DMS53 (cell line): ENCODE data around the gene ITPKC.
A peak's percentile ranks its signal among the peaks of the same experiment; 100 is the strongest.

ENCODE experiments used
- DNase-seq: peaks from one replicate; lab custom pipeline; 2025; lab: John Stamatoyannopoulos, UW

Gene ITPKC

DNA sequence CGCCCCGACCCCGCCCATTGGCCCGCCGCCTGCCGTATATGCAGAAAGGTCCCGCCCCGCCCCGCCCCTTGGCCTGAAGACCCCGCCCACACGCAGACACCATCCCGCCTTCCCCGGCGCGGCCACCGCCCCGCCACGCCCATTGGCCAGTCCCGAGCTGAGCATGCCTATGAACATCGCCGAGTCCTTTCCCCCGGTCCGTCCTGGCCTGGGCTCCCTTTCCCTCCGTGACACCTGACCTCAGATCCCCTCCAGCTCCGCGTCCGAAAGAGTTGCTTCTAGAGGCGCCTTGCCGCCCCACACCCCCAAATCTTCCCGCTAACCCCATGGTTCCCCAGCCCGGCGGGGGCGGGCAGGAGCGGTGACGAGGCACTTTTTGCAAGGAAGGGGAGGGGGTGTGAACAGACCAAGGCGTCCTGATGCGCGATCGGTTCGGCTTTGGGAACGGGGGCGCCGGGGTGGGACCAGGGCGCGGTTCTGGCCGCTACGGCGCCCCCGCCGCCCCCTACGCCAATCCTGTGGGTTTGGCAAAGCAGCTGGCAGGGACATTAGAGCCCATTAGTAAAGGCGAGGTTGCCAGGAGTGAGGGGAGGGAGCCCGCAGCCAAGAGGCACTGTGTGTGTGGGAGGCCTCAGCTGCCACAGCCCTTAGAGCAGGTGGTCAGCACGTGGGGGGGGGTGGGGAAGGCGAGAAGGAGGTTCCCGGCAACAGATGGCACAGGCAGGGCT, 26.1 kb upstream of the ITPKC start:
- peak; percentile 98 for DNase-seq

DNA sequence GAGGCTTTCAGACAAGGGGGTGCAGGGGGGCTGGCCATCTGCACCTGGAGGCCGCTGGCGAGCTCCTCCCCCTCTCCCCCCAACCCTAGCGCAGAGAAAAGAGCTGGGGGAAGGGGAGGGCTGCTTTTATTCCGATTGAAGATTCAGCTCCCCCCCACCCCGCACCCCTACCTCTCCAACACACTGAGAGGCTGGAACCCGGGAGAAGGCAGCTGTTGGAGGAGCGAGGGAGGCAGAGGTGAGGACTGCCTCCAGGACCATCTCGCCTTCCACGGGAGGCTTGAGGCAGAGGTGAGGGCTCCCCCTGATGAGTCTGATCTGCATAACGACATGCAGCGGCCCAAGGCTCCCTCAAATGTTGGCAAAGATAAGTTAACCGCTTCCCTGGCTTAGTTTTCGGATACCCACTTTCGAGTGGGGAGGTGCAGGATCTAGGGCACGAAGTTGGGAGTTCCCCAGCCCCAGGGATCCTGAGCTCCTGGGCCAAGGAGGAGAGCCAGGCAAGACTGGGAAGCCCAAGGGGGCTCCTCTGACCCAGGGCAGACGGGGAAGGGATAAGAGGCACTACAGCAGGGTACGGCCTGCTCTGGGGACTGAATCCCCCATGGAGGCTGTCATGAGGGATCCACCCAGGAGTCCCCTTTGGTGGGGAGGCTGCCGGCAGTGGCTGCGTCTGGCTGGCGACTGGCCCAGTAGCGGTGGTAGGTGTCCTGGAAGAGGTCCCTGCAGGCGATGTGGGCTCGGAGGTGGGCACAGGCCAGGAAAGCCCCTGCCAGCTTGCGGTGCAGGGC, 25.3 kb upstream of the ITPKC start:
- peak; percentile 67 for DNase-seq

DNA sequence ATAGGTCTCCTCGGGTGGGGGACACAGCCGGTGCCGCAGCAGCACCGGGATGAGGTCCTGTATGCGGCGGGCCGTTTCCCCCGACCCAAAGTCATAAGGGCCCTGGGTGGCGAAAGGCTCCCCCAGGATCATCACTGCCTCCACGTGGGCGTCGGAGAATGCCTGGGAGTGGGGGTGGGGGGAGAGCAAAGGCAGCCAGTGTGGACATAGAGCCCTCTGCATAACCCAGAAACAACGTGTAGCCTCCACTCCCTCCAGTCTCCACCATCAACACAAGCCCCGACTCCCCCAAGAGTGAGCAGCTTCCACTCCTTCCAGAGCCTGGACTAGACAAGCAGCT, 24.7 kb upstream of the ITPKC start:
- peak; percentile 32 for DNase-seq

DNA sequence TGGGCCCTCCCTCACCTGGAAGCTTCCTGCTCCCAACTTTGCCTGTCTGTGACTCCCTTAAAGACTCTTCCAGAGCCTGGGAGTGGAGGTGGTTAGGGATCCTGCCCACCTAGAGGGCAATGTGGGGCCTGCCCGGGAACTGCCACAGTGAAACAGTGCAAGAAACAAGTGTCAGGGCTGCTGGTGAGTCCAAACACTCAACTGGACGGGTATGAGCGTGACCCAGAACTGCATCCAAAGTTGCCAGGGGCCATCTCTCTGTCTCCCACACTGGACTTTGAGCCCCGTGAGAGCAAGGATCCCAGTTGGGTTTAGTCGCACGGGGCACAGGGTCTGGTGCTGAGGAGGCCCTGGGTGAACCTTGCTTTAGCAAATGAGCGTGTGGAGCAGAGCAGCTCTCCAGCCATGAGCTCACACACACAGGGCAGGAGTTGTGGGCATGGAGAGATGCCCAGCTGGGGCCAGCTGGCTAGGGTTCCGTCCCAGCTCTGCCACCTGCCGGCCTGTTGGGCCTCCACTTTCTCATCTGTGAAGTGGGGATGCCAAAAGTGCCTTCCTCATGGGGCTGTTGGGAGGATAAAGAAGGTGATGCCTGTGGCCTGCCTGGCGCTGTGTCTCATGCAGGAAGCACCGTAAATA, 23.6 kb upstream of the ITPKC start:
- no peak for DNase-seq

DNA sequence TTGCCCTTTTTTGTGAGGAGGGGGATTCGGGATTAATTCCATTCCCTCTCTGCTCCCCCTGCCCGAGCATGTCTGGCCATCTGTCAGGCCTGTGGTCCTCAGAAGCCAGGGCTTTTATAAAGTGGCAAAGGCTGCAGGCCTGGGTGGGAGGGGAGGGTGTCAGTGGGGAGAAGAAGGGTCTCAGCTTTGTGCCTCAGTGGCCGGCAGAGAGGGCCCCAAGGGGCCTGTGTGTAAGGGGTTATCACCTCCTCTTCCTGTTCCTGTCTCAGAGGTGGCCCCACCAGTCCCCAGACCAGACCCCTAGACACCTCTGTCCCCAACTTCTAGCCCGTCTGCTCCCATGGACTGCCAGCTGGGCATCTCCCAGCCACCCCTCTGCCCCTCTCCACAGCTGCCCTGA, 23.0 kb upstream of the ITPKC start:
- no peak for DNase-seq

DNA sequence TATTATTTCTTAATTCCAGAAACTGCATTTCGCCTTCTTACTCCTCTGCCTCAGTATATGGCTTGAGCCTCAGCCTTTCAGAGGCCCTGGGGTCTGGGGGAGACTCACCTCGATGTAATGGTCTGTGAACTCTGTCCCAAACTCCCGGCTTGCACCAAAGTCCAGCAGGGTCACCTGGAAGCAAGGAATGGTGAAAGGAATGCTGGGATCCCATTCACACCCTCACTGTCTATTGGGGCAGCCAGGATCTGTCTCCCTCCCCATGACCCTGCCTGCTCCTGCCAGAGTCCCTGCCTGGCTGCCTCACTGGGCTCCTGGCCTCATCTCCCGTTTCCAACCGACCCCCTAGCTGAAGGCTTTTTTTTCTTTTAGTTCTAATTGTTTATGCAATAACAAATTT, 21.0 kb upstream of the ITPKC start:
- DNase-seq, result no peak

DNA sequence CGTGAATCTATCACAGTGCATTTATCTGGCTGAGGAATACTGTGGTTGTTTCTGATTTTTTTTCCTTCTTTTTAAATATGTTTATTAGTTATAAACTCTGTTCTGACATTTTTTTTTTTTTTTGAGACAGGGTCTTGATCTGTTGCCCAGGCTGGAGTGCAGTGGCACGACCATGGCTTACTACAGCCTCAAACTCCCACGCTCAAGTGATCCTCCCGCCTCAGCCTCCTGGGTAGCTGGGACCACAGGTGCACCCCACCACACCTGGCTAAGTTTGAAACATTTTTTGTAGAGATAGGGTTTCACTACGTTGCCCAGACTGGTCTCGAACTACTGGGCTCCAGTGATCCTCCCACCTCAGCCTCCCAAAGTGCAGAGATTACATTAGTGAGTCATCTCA, 19.9 kb upstream of the ITPKC start:
- no peak for DNase-seq

DNA sequence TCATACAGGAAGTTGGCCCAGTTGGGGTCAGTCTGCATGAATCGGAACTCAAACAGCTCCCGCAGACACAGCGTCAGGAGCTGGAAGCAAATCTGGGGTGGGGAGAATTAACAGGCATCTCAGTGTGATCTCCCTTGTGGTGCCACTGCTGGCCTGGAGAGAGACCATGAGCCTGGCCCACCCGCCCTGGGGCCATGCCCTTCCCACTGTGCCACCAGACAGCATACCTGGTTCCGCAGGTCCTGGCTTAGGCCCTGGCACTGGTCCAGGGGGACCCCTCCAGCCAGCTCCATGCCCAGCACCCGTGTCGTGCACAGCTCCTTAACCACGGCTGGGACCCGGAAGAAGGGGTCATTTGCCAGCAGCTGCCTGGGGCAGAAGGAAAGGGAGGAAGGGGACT, 16.8 kb upstream of the ITPKC start:
- no peak for DNase-seq

DNA sequence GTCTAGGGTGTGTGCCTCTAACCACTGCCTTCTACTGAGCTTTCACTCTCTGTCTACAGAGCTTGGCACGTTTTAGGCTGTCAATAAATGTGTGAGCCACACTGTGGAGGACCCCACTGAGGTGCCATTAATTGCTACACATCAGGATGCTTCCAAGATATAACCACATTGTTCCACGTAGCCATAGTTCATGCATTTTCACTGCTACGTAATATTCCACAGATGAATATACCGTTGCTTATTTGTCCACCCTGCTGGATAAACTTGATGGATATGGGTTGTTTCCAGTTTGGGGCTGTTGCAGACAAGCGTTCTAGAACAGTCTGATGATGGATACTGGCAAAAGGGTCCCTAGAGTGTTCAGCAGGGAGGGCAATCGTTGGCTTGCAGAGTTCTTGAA, 15.2 kb upstream of the ITPKC start:
- DNase-seq, result no peak

DNA sequence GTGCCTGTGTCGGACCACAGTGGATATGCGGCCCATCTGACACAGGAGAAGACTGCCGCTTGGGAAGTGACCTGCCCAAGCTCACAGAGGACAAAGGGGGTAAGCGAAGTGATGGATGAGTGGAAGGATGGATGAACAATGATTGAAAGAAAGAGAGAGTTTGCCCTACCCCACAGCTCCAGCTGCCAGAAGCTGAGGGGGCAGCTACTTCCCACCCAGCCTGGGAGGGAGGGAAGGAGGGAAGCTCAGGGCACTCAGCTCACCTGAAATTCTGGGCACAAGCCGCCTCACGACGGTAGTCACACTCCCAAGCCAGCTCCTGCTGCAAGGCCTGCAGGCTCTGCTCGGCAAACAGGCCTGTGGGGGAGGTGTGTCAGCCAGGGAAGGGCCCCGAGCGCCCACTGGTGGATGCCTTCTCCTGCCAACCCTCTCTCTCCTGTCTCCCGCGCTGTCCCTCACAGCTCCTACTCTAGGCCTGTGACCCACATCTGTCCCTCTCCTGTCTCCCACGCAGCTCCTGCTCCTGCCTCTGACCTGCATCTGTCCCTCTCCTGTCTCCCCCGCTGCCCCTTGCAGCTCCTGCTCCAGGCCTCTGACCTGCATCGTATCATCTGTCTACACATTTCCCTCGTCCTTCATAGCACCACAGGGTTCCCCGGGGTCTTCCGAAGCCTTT, 14.4 kb upstream of the ITPKC start:
- no peak for DNase-seq

DNA sequence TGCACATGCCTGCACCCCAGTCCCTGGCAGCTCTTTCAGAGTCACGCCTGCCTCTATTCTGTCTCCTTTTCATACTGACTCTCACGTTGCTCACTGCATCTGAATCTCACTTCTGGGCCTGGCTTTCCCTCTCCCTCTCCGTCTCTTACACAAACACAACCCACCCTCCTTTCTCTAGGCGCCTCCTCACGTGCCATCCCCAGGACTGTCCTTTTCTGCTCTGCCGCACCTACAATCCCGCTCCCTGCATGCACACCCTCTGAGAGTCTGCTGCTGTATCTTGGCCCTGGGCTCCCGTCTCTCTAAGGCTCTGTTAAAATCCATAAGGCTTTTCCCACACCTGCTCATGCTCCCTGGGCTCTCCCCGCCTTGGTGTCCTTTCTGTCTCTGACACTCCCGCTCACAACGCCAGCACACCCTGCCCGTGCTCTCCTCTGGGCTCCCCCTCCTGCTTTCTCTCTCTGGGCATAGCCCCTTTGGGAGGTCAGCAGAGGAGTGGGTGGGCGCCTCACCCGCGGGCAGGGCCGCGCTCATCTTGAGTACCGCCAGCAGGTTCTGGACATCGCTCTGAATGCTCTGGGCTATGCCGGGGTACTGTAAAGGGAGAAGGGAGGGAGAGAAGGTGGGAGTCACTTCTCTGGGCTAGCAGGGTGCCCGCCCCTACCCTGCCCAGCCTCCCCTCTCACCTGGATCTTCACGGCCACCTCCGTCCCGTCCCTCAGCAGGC, 13.7 kb upstream of the ITPKC start:
- no peak for DNase-seq

DNA sequence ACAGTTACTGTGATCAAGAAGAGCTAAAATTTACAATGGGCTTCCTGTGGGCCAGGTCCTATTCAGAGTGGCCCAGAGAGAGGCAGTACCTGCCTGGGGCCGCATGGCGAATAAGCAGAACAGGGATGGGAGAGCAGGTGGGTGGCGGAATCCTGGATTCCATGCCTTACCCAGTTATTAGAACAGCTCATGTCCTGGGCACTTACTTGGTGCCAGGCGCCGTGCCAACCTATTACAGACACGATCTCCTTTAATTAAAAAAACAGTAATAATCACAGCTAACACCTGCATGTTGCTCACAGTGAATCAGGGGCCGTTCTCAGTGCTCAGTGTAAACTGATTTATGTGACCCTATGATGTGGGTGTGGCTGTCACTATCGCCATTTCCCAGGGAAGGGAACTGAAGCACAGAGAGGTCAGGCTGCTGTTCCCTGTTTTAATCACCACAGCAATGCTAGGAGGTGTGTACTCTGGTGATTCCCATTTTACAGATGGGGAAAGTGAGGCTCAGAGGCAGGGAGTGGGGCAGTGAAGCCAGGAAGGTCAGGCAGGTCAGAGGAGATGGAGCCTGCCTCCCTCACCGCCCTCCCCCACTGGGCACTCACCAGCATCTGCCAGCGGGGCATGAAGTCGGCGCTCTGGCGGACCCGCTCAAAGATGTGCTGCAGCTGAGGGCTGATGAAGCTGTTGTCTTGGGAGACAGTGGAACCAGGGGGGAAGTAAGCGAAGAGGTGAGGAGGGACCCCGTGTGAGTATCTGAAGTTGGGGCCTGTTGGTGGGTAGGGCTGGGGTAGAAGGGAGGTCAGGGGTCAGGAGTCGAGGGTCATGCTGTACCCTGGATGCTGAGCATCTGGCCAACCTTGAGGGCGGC, 12.2 kb upstream of the ITPKC start:
- no peak for DNase-seq

DNA sequence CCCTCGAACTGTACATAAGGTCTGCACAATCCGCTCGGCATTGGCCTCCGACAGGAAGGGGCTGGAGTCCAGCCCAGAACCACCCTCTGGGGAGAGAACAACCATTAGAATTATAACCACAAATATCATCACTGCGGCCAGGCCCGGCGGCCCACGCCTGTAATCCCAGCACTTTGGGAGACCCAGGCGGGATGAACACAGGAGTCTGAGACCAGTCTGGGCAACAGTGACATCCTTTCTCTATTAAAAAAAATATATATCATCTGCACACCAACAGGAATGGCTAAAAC, 11.6 kb upstream of the ITPKC start:
- DNase-seq, result no peak

DNA sequence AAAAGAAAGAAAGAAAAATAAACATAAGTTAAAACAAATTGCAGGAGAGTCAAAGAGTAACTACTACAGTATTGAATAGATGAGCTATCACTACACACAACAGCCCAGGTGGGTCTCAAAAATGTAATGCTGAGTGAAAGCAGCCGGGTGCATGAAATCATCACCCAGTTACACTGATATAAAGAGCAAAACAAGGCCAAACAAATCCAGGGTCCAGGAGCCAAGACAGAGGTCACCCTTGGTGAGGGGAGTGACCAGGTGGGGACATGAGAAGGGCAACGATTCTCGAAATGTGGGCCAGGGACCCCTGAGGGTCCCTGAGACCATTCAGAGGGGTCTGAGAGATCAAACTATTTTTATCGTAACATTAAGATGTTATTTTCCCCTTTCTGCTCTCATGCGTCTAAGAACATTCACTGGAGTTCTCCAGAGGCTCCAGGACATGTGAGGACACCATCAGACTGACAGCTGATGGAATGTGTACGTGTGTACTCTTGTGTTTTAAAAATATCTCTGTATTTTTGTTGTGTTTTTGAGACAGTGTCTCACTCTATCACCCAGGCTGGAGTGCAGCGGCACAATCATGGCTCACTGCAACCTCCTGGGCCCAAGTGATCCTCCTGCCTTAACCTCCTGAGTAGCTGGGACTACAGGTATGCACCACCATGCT, 10.8 kb upstream of the ITPKC start:
- no peak for DNase-seq

DNA sequence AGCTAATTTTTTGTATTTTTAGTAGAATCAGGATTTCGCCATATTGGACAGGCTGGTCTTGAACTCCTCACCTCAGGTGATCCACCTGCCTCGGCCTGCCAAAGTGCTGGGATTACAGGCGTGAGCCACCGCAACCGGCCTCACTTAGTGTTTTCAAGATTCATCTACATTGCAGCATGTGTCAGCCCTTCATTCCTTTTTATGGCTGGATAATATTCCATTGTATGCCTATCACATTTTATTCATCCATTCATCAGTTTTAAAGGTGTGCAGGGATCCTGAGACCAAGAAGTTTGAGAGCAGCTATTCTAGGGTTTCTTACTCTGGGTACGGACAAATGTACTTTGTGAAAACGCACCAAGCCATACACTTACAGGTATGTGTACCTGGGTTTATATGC, 9.3 kb upstream of the ITPKC start:
- no peak for DNase-seq

DNA sequence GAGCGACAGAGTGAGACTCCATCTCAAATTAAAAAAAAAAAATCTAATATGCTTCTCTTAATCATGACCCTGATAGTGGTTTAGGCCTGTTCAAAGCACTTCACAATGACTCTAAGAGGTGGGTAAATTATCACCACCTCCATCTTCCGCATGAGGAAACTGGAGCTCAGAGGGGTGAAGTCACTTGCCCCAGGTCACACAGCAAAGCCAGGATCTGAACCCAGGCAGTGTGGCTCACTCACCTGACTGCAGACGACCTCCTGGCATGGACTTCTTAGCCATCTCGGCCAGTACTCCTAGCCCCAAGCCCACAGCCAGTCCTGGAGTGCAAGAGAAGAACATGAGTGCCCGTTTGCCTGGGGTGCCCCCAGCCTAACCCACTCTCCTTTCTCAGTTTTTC, 7.1 kb upstream of the ITPKC start:
- DNase-seq, result no peak

DNA sequence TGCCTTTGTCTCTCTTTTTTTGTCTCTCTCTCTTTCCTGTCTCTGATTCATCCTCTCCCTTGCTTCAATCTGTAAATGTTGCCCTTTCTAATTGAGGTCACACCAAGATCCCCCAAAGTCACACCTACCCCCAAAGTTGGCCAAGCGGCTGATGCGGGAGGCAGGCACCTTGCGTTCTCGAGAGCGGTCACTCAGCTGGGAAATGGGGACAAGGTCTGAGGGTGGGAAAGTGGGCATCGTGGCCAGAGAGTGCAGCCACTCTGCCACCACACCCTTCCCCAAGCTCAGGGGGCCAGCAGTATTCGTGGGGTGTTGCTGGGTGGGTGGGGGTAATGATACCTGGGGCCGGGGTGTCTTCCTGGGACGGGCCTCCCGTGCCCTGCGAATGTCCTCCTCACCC, 3.0 kb upstream of the ITPKC start:
- no peak for DNase-seq

DNA sequence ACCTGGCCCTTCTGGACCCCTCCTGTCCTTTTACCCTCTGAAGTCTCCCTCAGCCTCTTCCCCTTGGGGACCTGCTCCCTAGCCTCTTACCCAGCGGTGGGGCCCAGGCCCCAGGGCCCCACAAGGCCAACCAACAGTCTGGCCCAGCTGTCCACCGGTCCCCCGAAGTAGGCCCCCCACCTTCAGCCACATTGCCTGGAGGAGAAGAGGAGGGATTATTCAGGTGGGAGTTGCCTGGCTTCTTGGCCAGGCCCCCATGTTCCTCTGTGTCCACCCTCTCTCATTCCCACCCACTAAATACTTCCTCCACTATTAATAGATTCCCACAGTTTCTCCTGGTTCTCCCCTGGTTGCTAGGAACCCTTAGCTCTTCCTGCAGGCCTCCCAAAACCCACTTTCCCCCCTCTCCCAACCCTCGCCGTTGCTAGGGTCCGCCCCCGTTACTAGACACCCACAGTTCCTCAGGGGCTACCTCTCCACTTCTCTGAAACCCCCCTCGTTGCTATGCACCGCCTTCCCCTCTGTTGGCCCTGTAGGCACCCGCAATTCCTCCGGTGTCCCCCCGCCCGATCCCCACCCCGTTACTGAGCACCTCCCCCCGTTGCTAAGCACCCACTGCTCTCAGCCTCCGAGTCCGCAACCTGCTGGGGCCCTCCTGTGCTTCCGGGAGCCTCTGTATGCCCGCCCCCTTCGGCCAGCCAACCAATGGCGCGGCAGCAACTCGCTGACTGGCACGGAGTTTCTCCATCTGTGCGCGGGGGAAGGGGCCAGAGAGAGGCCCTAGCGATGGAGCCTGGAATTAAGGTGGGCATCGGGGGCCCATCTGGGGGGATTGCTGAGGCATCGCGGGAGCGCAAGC, 2.2 kb upstream of the ITPKC start:
- DNase-seq, result peak; percentile 98

DNA sequence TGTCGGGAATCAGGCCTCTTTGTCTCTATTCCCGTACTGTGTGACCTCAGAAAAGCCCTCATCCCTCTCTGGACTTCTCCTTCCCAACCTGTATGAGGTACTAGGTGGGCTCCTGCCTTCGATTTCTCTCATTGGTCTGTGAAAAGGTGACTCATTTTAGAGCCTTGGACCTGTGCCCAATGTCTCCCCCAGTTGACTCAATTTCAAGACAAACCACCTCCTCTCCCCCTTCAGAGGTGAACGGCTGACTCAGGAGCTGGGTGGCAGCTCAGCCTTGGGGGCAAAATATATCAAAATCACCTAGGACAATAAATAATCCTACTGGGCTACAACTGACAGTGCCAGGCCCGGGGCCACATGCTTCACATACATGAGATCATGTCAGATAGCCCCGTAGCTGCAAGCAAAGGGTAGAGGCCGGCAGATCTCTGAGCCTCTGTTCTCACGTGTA, 856 bp upstream of the ITPKC start:
- peak; percentile 94 for DNase-seq
